HG03342 (cell line): Measurements from ENCODE around the gene C19orf81.
A peak's percentile ranks its signal among the peaks of the same experiment; 100 is the strongest.

Experiments used
- ATAC-seq: cut with Tn5 transposase; IDR thresholded peaks from one replicate; pipeline ENCODE4 v1.9.1; 2021; ENCODE audit warnings: mild to moderate bottlenecking, moderate library complexity; ENCODE audit not compliant: unreplicated experiment

C19orf81 gene

DNA sequence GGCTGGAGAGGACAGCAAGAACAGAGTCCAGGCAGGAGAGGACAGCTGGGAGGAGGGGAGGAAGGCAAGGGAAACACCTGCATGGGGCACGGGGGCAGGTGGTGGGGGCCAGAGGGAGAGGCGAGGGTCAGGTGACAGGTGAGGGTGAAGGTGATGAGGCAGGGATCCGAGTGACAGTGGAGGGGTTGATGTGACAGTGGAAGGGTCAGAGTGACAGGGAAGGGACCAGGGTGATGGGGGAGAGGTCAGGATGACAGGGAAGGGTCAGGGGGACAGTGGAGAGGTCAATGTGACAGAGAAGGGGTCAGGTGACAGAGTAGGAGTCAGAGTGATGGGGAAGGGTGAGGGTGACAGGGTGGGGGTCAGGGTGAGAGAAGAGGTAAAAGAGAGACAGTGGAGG lies 29.1 kb downstream of the C19orf81 start:
- ATAC-seq = no peak

DNA sequence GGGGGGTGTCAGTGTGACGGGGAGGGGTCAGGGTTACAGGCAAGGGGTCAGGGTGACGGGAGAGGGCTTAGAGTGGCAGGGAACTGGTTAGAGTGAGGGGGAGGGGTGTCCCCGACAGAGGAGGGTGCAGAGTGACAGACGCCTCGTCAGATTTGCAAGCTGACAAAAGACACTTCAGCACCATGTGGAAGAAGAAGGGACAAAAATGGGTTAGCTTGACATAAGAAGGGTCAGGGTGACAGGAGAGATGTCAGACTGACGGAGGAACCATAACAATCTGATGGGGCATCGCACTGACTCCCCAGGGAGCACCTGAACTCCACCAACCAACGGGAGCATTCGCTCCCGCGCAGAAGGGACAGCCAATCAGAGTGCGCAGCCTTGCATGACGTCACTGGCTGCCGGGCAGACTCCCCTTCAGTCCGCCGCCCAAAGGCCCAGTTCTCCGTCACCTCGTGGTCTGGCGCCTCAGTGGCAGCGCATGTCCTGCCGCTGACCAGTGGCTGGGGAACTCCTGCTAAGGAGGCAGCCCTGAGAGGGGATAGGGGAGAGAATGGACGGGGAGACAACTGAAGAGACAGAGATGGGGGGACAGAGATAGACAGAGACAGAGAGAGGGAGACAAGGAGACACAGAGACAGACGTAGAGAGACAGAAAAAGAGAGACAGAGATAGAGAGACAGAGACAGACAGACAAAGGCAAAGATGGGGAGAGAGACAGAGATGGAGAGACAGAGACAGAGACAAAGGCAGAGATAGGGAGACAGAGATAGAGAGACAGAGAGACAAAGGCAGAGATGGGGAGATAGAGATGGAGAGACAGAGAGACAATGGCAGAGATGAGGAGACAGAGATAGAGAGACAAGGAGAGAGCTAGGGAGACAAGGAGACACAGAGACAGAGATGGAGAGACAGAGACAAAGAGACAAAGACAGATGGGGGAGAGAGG lies 30.2 kb downstream of the C19orf81 start:
- ATAC-seq = peak; percentile 67

DNA sequence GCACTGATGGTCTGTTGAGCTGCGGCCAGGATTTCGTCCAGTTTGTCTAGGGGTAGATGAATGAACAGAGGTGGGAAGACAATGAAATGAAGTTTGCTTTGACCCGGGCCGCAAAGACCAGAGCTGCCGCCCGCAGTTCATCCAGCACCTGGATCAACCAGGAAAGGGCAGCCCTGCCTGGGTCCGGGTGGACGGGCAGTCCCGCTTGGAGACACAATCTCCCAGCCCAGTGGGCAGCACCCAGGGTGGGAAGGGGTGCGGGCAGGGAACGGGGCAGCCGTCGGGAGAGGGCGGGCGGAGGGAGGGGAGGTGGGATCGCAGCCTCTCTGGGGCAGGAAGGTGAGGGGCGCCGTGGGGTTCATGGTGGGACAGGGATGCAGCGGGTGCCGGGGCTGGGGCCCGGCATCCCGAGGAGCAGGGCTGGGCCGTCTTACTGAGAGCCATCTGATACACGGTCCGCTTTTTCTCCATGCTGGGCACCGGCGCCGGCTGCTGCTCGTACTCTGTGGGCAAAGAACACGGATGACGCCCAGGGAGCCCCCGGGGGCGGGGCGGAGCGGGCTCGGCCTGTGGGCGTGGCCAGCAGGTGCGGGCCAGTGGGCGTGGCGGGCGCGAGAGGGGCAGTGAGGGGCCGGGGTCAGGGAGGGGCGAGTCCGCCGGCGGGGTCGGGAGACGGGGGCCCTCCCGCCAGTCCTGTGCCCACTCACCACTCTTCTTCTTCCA lies 37.2 kb downstream of the C19orf81 start:
- ATAC-seq = no peak

DNA sequence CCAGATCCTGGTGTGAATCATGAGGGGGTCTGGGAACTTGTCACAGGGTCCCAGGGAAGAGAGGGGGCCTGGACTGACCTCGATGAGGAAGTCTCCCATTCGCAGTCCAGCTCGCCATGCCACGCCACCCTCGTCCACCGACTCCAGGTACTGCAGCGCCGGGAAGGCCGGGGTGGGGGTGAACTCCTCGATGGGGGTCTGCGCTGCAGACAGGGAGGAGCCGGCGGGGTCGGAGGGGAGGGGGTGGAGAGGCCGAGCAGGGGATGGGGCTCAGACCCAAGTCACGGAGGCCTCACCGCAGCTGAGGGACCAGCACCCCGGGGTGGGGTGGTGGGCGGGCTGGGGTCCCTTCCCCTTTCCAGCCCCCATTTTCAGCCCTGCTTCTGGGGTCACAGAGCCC lies 39.5 kb downstream of the C19orf81 start:
- ATAC-seq = no peak

DNA sequence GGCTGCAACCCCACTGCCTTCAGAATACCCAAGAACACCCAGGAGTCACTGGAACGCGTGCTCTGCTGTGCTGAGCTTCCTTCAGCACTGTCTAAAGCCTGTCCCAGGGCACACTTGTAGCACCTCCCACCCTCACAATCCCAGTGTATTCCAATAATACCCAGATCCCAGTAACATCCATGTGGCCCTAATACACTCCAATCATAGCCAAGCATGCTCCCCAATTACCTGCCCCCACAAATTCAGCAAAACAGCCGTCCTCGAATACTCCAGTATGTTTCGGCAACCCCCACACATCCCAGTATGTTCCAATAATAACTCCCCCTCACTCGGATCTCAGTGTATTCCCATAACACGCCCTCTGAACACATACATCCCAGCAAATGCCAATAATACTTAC lies 41.2 kb downstream of the C19orf81 start:
- no peak for ATAC-seq

DNA sequence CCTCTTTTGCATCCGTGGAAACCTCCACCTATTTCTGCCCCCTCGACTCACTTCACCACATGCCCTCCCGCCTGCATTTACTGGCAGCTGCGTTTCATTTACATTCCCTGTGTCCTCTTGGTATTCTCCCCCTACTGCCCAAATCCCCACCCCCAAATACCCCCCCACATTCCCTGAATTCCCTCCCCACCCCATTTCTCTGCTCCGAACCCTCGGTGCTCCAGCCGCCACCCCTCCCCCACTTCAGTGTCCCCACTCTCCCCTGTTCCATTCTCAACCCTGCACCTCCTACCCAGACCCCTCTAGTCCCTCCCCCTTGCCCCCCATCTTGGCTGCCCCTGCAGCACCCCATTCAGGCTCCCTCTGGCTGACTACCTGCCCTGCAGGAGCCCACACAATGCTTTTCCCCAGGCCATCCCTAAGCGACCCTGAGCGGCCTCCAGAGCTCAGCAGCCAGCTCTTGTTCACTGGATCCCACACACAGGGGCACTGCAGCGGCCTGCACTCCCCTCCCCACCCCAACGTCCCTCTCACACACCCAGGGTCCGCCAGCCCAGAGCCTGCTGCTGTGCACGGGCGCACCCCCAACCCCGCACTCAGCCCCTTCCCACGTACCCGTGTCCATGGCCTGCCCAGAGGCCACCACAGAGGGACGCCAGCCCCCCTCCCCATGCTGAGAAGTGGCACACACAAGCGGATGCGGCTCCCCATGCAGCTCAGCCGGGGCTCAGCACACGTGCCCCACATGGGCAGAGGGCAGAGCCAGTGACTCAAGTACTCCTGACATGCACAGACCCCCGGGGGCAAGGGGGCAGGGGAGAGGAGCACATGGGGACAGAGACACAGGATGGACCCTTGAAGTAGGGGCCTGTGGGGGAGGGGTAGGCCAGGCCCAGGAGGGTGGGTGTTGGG lies 44.1 kb downstream of the C19orf81 start:
- ATAC-seq = no peak

DNA sequence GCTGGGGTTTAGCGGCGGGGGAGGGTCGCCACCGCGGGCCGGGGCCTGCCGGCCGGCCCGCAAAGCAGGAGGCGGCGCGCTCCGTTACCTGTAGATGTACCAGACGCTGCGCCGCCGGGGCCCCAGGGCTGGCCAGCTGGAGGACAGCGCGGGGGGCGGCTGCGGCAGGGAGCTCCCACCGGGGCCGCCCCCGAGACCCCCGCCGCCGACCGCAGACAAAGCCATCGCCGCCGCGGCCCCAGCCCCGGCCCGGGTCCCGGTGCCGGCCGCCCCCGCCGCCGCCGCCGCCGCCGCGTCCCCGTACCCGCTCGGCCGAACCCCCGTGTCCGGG lies 45.5 kb downstream of the C19orf81 start:
- no peak for ATAC-seq

DNA sequence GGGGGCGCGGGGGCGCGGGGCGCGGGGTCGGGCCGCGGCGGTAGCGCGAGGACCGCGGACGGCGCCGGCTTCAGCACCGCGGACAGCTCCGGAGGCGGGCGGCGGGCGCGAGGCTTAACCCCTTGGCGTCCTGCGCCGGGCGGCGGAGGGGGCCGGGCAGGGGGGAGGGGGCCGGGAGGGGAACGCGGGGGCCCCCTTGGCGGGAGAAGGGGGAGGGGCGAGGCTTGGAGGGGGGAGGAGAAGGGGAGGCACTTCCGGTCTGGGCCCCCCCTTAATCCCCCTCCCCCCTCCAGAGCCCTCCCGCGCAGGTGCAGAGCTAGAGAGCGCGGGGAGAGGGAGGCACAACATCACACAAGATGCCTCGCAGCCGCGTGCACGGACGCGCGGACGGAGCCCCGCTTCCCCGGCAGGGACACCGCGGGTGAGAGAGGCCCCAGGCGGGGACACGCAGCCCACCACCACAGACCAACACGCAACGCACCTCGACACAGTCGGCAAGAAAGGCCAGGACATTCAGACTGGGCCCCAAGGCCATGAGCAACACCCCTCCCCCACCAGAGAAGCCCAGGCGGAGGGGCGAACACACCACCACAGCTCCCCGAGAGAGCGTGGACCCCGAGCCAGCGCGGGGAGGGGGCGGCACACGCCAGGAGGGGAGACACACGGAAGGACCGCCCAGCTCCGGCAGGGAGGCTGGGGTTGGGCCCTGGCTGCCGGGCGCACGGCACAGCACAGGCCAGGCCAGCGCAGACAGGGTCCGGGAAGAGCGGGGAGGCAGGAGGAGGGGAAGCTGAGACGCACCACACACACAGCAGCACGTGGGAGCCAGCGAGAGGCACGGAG lies 46.2 kb downstream of the C19orf81 start:
- ATAC-seq = no peak

DNA sequence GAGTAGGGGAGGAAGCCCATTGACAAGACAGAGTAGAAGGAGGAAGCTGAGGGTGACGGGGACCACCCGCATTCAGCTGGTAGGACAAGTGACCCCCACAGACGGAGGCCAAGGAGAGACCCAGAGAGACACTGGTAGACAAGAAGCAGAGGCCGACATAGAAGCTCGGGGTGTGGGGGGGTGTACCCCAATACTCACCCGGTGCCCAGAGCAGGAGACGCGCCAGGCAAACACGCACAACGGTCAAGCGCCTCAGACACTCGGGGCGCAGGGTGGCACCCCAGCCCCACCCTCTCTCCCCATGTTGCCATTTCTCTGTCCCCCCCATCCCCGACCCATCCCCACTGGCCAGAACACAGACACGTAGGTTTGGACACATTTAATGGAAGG lies 46.8 kb downstream of the C19orf81 start:
- no peak for ATAC-seq

DNA sequence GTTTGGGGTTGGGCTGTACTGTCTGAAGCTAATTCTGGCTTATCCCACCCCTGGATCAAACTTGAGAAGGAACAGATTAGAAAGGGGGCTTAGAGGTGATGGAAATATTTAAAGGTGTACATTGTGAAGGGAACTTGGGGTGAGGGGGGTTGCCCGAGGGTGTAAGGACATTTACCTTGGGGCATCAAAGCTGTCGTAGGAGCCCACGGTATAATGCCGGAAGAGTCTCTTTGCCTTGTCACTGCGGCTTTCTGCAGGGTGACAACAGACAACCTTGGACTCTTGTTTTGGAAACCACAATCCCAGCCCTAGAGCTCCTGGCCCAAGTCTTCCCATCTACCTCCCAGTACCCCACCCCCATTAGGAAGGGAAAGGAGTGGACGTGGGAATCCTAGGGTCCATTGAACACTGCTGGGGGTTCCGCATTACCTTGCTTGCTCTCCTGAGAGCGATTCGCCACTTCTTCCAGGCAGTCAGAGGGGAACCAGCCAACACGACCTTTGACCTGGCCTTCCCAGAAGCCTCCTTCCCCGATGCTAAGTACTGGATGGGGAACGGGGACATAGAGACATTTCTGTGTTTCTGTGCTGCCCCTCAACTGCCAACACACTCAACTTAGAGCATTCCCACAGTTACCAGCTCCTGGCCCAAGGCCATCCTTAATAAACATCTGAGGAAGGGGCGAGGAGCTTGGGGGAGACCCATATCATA lies 48.3 kb downstream of the C19orf81 start:
- no peak for ATAC-seq

DNA sequence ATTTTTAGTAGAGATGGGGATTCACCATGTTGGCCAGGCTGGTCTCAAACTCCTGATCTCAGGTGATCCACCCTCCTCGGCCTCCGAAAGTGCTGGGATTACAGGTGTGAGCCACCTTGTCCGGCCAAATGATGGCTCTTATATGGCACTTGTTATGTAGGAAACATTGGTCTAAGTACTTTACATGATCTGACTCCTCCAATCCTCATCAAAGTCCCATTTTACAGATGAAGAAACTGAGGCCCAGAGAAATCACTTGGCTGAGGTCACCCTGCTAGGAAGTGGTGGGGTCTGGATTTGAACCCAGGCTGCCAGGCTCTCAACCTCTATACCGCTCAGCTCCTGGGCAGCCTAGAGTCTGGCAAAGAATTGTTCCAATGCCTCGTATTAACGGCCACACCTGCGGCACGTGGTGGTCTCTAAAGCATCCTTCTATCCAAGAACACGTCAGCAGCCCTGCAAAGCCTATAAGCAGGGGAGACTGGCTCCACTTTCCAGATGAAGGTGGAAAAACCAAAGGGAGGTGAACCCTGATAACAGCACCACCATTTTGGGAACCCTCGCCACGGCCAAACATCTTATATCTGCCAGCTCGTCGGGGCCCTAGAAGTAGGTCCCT lies 52.2 kb downstream of the C19orf81 start:
- ATAC-seq = no peak

DNA sequence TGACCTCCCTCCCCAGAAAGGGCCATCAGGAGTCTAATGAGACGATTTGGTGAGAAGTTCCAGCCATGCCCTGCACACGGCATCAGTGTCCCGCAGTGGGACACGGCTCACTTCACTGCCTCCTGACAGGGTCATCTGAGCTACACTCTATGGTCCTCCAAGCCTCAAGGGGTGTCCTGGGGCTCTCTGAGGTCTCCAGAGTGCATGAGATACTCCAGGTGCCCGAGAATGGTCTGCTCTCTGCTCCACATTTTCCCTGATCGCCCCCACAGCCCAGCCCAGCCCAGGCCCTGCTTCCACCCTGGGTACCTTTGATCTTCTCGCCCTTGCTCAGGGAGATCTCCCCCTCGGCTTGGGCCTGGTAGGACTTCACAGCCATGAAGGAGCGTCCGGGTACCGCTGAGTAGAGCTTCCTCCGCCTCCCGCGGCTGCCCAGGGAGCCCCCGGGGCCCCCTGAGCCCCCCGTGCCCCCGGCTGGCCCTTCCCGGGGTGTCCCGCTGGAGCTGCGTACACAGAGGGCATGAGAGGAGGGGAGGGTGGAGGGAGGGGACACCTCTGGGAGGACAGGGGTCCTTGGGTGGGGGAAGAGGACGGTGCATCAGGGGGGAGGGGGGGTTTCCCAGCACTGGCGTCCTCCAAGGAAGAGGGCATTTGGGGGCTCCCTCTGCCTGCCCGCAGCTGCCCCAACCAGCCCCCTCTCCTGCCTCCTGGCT lies 53.1 kb downstream of the C19orf81 start:
- ATAC-seq = no peak

DNA sequence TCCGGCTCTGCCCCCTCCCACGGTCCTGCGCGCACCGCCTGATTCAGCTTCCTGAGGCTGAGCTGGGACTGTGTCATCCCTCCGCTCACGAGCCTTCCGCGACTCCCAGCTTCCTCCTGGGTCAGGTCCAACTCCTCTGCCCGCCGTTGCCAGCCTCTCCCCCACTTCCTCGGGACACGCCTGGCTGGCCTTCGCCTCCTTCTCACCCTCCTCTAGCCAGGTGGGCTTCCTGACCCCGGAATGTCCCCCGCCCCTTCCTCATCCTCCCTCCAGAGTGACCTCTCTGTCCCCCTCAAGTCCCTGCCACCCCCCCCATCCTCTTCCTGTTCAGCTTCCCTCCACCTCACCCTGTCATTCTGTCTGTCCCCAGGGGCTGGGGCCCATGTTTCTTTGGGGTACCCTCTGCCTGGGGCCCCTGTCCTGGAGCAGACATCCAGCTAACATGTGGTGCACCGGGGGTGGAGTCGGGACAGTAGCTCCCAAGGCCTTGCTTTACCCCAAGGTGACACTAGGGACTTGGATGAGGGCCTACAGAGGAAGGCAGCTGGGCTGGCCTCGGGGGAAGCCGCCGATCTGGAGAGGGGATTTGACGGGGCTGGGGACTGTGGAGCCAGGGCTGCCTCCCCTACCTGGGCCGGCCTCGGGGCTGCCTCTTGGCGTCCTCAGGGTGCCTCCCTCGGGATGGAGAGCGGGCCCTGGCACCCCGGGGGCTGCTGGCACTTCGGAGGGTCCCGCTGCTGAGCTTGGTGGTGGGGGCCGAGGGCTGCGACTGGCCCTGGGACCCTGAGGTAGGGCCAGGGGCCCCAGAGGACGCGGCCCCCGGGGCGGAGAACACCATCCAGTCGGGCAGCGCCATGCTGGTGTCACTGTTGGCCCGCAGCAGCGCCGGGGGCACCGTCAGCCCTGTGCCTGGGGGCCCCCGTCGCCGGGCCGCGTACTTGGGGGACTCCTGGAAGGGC lies 53.9 kb downstream of the C19orf81 start:
- no peak for ATAC-seq

DNA sequence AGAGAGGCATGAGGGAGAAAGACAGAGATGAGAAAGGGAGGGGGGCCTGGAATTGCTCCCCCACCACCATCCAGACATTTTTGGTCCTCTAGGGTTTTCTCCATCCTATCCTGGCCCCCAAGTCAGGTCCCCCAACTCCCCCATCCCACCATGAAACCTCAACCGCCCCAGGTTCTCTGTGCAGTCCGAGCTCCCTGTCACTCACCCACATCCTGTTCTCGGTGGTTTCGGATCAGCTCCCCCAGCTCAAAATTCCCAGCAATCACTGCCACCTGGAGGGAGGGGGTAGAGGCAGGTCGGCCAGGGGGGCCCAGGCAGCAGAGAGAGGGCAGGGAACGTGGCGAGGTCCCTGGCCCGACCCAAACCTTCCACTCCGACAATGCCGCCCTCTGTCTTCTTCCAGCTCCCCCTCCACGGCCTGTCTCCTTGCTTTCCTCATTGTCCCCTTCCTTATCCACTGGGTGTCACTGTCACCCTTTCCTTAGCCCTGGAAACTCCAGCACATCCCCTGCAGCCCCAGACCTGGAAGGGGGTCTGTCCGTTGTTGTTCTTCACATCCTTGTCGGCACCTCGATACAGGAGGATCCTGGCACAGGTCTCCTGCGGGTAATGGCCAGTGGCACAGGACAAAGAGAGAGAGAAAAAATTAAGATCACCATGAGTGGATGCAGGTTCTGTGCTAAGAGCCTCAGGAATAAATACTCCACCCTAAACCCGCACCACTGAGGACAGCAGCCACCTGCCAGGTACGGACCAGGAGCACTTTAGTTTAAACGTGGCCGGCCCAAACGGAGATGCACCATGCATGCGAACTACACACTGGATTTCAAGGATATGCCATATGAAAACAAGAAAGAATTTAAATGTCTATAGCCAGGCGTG lies 54.9 kb downstream of the C19orf81 start:
- no peak for ATAC-seq

DNA sequence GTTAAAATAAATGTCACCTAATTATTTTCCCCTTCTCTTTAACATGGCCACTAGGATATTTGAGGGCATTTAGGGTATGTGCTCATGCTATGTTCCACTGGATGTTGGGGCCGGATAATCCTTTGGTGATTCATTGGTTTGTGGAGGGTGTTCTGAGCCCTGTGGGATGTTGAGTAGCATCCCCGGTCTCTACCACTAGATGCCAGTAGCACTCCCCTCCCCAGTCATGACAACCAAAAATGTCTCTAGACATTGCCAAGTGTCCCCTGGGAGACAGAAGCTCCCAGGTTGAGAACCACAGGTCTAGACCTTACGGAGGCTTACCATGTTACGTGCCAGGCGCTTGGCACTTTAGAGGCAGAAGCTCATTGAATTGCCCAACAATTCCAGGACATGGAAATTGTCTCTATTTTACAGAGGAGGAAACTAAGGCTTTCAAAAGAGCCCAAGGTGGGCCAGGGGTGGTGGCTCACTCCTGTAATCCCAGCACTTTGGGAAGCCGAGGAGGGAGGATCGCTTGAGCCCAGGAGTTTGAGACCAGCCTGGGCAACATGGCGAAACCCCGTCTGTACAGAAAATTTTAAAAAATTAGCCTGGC lies 56.3 kb downstream of the C19orf81 start:
- ATAC-seq = no peak

DNA sequence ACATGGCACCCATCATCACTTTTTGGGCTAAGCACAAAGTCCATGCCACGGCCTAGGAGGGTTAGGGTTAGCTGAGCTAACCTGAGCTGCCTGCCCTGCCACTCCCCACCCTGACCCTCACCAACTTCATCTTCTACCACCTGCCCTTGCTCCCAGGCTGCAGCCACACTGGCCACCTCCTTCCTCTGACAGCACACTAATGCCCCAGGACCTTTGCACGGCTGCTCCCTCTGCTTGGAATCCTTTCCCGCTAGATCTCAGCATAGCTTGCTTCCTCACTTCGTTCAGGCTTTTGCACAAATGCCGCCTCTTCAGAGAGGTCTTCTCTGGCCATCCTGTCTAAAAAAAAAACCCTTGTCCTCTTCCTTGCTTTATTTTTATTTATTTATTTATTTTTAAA lies 57.1 kb downstream of the C19orf81 start:
- ATAC-seq = no peak
